OCI-LY3 (cell line): ENCODE measurements around the gene MTTP.

Experiments
- H2AFZ ChIP-seq: fragments of 200-600, 300-600 bp; shearing (Covaris generic); 2 replicates; pipeline ENCODE4 v1.6.0; 2014; ENCODE audit warnings: antibody characterized with exemption, low read depth, low read length
- H3K27ac ChIP-seq: fragments of 200-600, 300-600 bp; sonication (generic); 2 replicates; pipeline ENCODE4 v1.5.1; 2014; ENCODE audit warnings: mild to moderate bottlenecking, low read length, moderate library complexity, mixed read lengths
- H3K27me3 ChIP-seq: fragments of 200-600, 300-600 bp; sonication (generic); 2 replicates; pipeline ENCODE4 v1.6.1; 2014; ENCODE audit warnings: low read depth, low read length, mixed read lengths
- H3K36me3 ChIP-seq: fragments of 200-600, 300-600 bp; sonication (generic); replicated peaks from 2 replicates; pipeline ENCODE3; 2014; ENCODE audit warnings: low read depth, low read length, mixed read lengths
- H3K4me1 ChIP-seq: fragments of 300-600, 200-600 bp; sonication (generic); 2 replicates; pipeline ENCODE4 v1.6.1; 2014; ENCODE audit warnings: low read length, mixed read lengths
- H3K4me2 ChIP-seq: fragments of 200-600, 300-600 bp; sonication (generic); 2 replicates; pipeline ENCODE4 v1.6.1; 2014; ENCODE audit warnings: low read length, mixed read lengths
- H3K4me3 ChIP-seq: fragments of 300-600, 200-600 bp; sonication (generic); 2 replicates; pipeline ENCODE4 v1.5.1; 2014; ENCODE audit warnings: antibody characterized with exemption, mild to moderate bottlenecking, low read length, moderate library complexity
- H3K79me2 ChIP-seq: fragments of 300-600, 200-600 bp; shearing (Covaris generic); 2 replicates; pipeline ENCODE4 v1.6.1; 2014; ENCODE audit warnings: mild to moderate bottlenecking, low read length, mixed read lengths
- H3K9ac ChIP-seq: fragments of 300-600, 200-600 bp; shearing (Covaris generic); 2 replicates; pipeline ENCODE4 v1.6.0; 2014; ENCODE audit warnings: mild to moderate bottlenecking, low read length, moderate library complexity
- H3K9me3 ChIP-seq: fragments of 200-600, 300-600 bp; shearing (Covaris generic); 2 replicates; pipeline ENCODE4 v1.6.1; 2014; ENCODE audit warnings: low read length, mixed read lengths; ENCODE audit not compliant: insufficient read depth
- H4K20me1 ChIP-seq: fragments of 200-600, 300-600 bp; sonication (generic); 2 replicates; pipeline ENCODE4 v1.6.1; 2016; ENCODE audit warnings: low read length, mixed read lengths; ENCODE audit not compliant: insufficient read depth
- CTCF ChIP-seq: fragments of 200-600, 300-600 bp; sonication (generic); IDR thresholded peaks from 2 replicates; pipeline ENCODE4 v1.5.1; 2014; ENCODE audit warnings: antibody characterized with exemption, low read length, low read depth
- EZH2phosphoT487 ChIP-seq: fragments of 200-600 bp; shearing (Covaris generic); IDR thresholded peaks from 2 replicates; pipeline ENCODE4 v1.6.1; 2018; ENCODE audit warnings: antibody characterized with exemption, mixed run types, low read depth

MTTP gene

GRCh38 chr4:99670409-99671073 lies 95.9 kb downstream of the MTTP start:
- Histone ChIP-seq H3K79me2 (no peaks in the 10 kb centered on the region), H3K9ac (no peak overlapping the region), H3K9me3 (no peaks in the 10 kb centered on the region), H3K36me3 (no peaks in the 10 kb centered on the region), H3K4me1 (no peaks in the 10 kb centered on the region), H3K4me3 (no peak overlapping the region), H3K27me3 (no peaks in the 10 kb centered on the region), H3K4me2 (no peak overlapping the region), H3K27ac (no peak overlapping the region), H2AFZ (no peak overlapping the region), H4K20me1 (no peaks in the 10 kb centered on the region)
- TF ChIP-seq EZH2phosphoT487, result no peak
- no peak for TF ChIP-seq CTCF
